Spleen (tissue), 11 donors: ENCODE measurements around the gene PDGFRB. TPM values are rescaled to one million over a fixed set of nuclear protein-coding genes. Genes with fewer than 3 reads are reported as not detected.

Experiments
- DNase-seq: peaks from one replicate; pipeline ENCODE4 v3.0.0-alpha.2; 2020
- H3K27ac ChIP-seq, 8 donors: fragments of 200-600 bp; sonication (generic) in 7 of 8; 1 replicate in 4 of 8; 2 replicates in 4 of 8; pipeline versions ENCODE4 v1.5.0 to v1.8.0; 2016 to 2021; ENCODE audit warnings: inconsistent platforms in 4 of 8, mild to moderate bottlenecking in 4 of 8, moderate library complexity in 1 of 8
- H3K27me3 ChIP-seq, 7 donors: fragments of 200-600 bp; sonication (generic) in 6 of 7; replicated peaks in 1 of 7; 1 replicate in 4 of 7; 2 replicates in 3 of 7; pipeline versions ENCODE4 v1.5.0 to v1.8.0; 2016 to 2021; ENCODE audit warnings: inconsistent platforms in 3 of 7, mild to moderate bottlenecking in 1 of 7
- H3K36me3 ChIP-seq, 6 donors: fragments of 200-600 bp; sonication (generic) in 5 of 6; 1 replicate in 4 of 6; 2 replicates in 2 of 6; pipeline versions ENCODE4 v1.5.0 to v1.8.0; 2016 to 2021; ENCODE audit warnings: inconsistent platforms in 2 of 6
- H3K4me1 ChIP-seq, 6 donors: fragments of 200-600 bp; sonication (generic) in 5 of 6; 1 replicate in 3 of 6; 2 replicates in 3 of 6; pipeline versions ENCODE4 v1.5.0 to v1.8.0; 2016 to 2021; ENCODE audit warnings: inconsistent platforms in 3 of 6
- H3K4me3 ChIP-seq, 8 donors: fragments of 200-600 bp; sonication (generic) in 7 of 8; 1 replicate in 4 of 8; 2 replicates in 4 of 8; pipeline versions ENCODE4 v1.5.0 to v1.8.0; 2016 to 2021; ENCODE audit warnings: inconsistent platforms in 4 of 8, mild to moderate bottlenecking in 4 of 8, moderate library complexity in 2 of 8
- H3K9me3 ChIP-seq, 8 donors: fragments of 200-600 bp; sonication (generic) in 7 of 8; 1 replicate in 4 of 8; 2 replicates in 4 of 8; pipeline versions ENCODE4 v1.5.0 to v1.8.0; 2016 to 2021; ENCODE audit warnings: inconsistent platforms in 4 of 8
- POLR2A ChIP-seq, 3 donors: fragments of 450-650 bp; IDR thresholded peaks; one replicate each; pipeline ENCODE4 v1.5.1; 2017; ENCODE audit warnings: antibody characterized with exemption in 3 of 3, mild to moderate bottlenecking in 1 of 3
- POLR2AphosphoS5 ChIP-seq, 3 donors: sonication (generic); formaldehyde crosslinking; IDR thresholded peaks; one replicate each; pipeline ENCODE4 v1.5.1; 2017; ENCODE audit warnings: antibody characterized with exemption in 3 of 3
- WGBS, 5 donors: extraction: QIAGEN DNeasy Blood & Tissue Kit in 3 of 5; methylation state at CpG; one replicate each; pipeline versions ENCODE4 v1.1.5 to v1.1.7; 2013 to 2018; 5-methylcytosine and 5-hydroxymethylcytosine counted together
- intact Hi-C: fragments of 100-400 bp; cut with DNase I; formaldehyde crosslinking; loops from one replicate; pipeline ENCODE4 v1.15.0; 2023; ENCODE audit warnings: low total_unique reads
- polyA plus RNA-seq, 3 donors: library from polyadenylated mRNA; stranded (reverse); fragments of 200-250 nt; gene quantifications; one replicate each; pipeline ENCODE4 v1.2.1, GENCODE V29; 2013
- total RNA-seq, 7 donors: library from RNA; depleted of rRNA in 3 of 7; stranded (reverse); fragments of >200 nt in 3 of 7; fragmentation: NEBNext Ultra II Directional in 4 of 7; extraction: Animal tissue kit (Norgen Biotek cat#: 25700) in 4 of 7; gene quantifications; one replicate each; pipeline versions ENCODE4 v1.1.0 to v1.2.1, GENCODE V29; 2016 to 2021
- TF ChIP-seq, protein P1 (sequence below), 11 experiments: fragments of 200-600 bp in 7 of 11; fragments of 450-650 bp in 4 of 11; sonication (generic) in 4 of 11; IDR thresholded peaks in 8 of 11; conservative IDR thresholded peaks in 3 of 11; 1 replicate in 7 of 11; 2 replicates in 4 of 11; pipeline versions ENCODE4 v1.4.0 to v1.8.0; 2016 to 2021; ENCODE audit warnings: antibody characterized with exemption in 11 of 11, inconsistent platforms in 4 of 11, mild to moderate bottlenecking in 1 of 11
- donor health status: healthy with polysubstance abuse.
- donor health status: DM: no; HTN: no; CAD: no; lungs with moderate emphysema.
- donor health status: DM: no; HTN: no; CAD: no.
- donor health status: Bipolar disorder and iron deficiency.
- donor health status: healthy.
- donor health status: DM: no; HTN: no; CAD: no.
- donor health status: DM: yes; HTN: yes; CAD: no.

The PDGFRB gene
- total and polyA plus RNA-seq, 10 donors: 12.8 to 144 (median 88.5) TPM

DNA sequence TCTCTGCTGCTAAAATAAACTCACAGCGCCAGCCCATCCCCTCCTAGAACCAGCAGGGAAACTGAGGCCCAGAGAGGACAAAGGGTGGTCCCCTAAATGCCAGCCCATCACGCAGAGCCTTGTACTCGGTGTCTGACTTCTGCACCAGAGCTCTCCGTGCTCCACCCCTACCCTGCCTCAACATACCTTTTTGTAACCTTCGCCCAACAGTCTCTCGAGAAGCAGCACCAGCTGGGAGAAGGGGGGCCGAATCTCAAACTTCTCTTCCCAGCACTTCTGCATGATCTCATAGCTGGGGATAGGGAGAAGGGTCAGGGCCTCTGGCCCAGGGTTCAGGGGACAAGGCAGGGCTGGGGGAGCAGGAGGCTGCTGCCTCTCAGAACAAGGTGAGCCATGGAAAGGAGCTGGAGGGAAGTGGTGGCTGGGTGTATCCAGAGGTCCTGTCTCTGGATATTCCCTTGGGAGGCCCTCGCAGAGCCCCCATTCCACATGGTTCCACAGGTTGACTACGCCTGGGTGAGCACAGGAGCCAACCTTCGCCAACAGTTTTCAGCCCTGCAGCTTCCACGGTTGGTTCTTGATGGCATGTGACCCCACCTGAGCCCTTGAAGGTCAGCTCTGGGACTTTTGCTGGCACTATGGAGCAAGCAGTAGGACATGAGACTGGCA lies 37.0 kb downstream of the PDGFRB start:
- H3K36me3 ChIP-seq: peaks cover 0 to 92% (median 0%) of the 10 kb centered on the region in 6 donors
- WGBS, 5 donors: 81 to 88% (median 84%) methylated on average over 9 to 11 of the region's 11 CpGs
- intact Hi-C loops: no loop called here

GRCh38 chr5:150117945-150118560 lies 37.6 kb downstream of the PDGFRB start:
- no peaks in the 10 kb centered on the region for H3K9me3 ChIP-seq
- H3K4me1 ChIP-seq: peaks cover 0 to 18% (median 7%) of the 10 kb centered on the region in 6 donors
- DNase-seq: no peak
- no peak overlapping the region for H3K4me3 ChIP-seq
- H3K27me3 ChIP-seq: no peaks in the 10 kb centered on the region
- no peak overlapping the region for H3K27ac ChIP-seq
- TF ChIP-seq, protein P1, sequence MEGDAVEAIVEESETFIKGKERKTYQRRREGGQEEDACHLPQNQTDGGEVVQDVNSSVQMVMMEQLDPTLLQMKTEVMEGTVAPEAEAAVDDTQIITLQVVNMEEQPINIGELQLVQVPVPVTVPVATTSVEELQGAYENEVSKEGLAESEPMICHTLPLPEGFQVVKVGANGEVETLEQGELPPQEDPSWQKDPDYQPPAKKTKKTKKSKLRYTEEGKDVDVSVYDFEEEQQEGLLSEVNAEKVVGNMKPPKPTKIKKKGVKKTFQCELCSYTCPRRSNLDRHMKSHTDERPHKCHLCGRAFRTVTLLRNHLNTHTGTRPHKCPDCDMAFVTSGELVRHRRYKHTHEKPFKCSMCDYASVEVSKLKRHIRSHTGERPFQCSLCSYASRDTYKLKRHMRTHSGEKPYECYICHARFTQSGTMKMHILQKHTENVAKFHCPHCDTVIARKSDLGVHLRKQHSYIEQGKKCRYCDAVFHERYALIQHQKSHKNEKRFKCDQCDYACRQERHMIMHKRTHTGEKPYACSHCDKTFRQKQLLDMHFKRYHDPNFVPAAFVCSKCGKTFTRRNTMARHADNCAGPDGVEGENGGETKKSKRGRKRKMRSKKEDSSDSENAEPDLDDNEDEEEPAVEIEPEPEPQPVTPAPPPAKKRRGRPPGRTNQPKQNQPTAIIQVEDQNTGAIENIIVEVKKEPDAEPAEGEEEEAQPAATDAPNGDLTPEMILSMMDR (IDR thresholded peaks at IDR 0.05 in 8 of 11, conservative IDR thresholded peaks at IDR 0.05 in 3 of 11): no peak
- TF ChIP-seq POLR2AphosphoS5 (IDR thresholded peaks at IDR 0.05) (no peak), POLR2A (IDR thresholded peaks at IDR 0.05) (no peak)
- H3K36me3 ChIP-seq: peaks cover 0 to 88% (median 0%) of the 10 kb centered on the region in 6 donors
- WGBS, 5 donors: 81 to 92% (median 87%) methylated on average over 9 of the region's 9 CpGs
- intact Hi-C loops: no loop called here

More for the DNA sequence above, 37.0 kb downstream of the PDGFRB start:
- Histone ChIP-seq H3K9me3 (no peaks in the 10 kb centered on the region), H3K4me3 (no peak overlapping the region), H3K4me1 (peaks cover 0 to 17% (median 5%) of the 10 kb centered on the region in 6 donors), H3K27me3 (no peaks in the 10 kb centered on the region), H3K27ac (no peak overlapping the region)
- TF ChIP-seq POLR2AphosphoS5 (IDR thresholded peaks at IDR 0.05) (no peak), POLR2A (IDR thresholded peaks at IDR 0.05) (no peak)
- TF ChIP-seq, protein P1 (IDR thresholded peaks at IDR 0.05 in 8 of 11, conservative IDR thresholded peaks at IDR 0.05 in 3 of 11): no peak
- DNase-seq: no peak

GRCh38 chr5:150116667-150117400 lies 38.8 kb downstream of the PDGFRB start:
- Histone ChIP-seq H3K4me3 (no peak overlapping the region), H3K9me3 (no peaks in the 10 kb centered on the region), H3K36me3 (peaks cover 0 to 76% (median 0%) of the 10 kb centered on the region in 6 donors), H3K27ac (no peak overlapping the region), H3K4me1 (peaks cover 0 to 14% (median 6%) of the 10 kb centered on the region in 6 donors), H3K27me3 (no peaks in the 10 kb centered on the region)
- no peak for DNase-seq
- intact Hi-C loops: no loop called here
- 84 to 95% (median 89%) methylated on average over 10 of the region's 10 CpGs for WGBS, 5 donors
- TF ChIP-seq, protein P1 (IDR thresholded peaks at IDR 0.05 in 8 of 11, conservative IDR thresholded peaks at IDR 0.05 in 3 of 11): no peak
- TF ChIP-seq POLR2AphosphoS5 (IDR thresholded peaks at IDR 0.05) (no peak), POLR2A (IDR thresholded peaks at IDR 0.05) (no peak)
